A549 (cell line): ENCODE measurements around the gene TTC27. TPM values are rescaled to one million over a fixed set of nuclear protein-coding genes. Genes with fewer than 3 reads are reported as not detected.

Experiments used
- ATAC-seq, 2 experiments: fragments of 200-7000 bp in 1 of 2; fragments of >200 bp in 1 of 2; cut with Nextera tagmentation in 1 of 2; cut with Tn5 transposase in 1 of 2; 3 replicates each; pipeline versions ENCODE4 v1.8.0 to v1.9.1; 2018 to 2020; ENCODE audit warnings: mild to moderate bottlenecking in 1 of 2, moderate library complexity in 1 of 2
- CTCF ChIA-PET: fragments of 300-600 bp; sonication (Branson Sonifier 250); formaldehyde crosslinking; extraction: SDS; loops from one replicate; lab custom pipeline; 2021; ENCODE audit warnings: antibody characterized with exemption, inconsistent platforms; lab: Yijun Ruan, JAX
- POLR2A ChIA-PET: fragments of 350-600 bp; formaldehyde crosslinking; extraction: SDS; loops from one replicate; lab custom pipeline; 2021; ENCODE audit warnings: antibody characterized with exemption, inconsistent platforms; lab: Yijun Ruan, JAX
- DNase-seq, 2 experiments: peaks; one replicate each; pipeline versions ENCODE4 v3.0.0 to v3.0.0-alpha.2; 2011 to 2016; ENCODE audit warnings: low read depth in 1 of 2, low spot score in 1 of 2
- FAIRE-seq: peaks from 2 replicates; lab custom pipeline; 2011; peaks lifted over from hg19 to GRCh38; lab: Jason Lieb, UNC
- H3K27ac ChIP-seq, 2 experiments: fragments of >200 bp; sonication (Bioruptor Twin); formaldehyde crosslinking; 3 replicates each; pipeline ENCODE4 v1.5.1; 2016 to 2017
- H3K4me1 ChIP-seq: fragments of >200 bp; sonication (Bioruptor Twin); formaldehyde crosslinking; 3 replicates; pipeline ENCODE4 v1.6.1; 2016
- H3K4me2 ChIP-seq: fragments of >200 bp; sonication (Bioruptor Twin); formaldehyde crosslinking; 3 replicates; pipeline ENCODE4 v1.6.1; 2016
- H3K4me3 ChIP-seq: fragments of >200 bp; sonication (Bioruptor Twin); formaldehyde crosslinking; 3 replicates; pipeline ENCODE4 v1.5.1; 2016
- H3K9me3 ChIP-seq: fragments of >200 bp; sonication (Bioruptor Twin); formaldehyde crosslinking; 3 replicates; pipeline ENCODE4 v1.6.1; 2016
- CBX8 ChIP-seq: fragments of 200-600 bp; sonication (generic); IDR thresholded peaks from 2 replicates; pipeline ENCODE4 v1.6.1; 2016
- CEBPB ChIP-seq, 2 experiments: fragments of >200 bp in 1 of 2; sonication (Bioruptor Twin) in 1 of 2; formaldehyde crosslinking in 1 of 2; IDR thresholded peaks; 2 replicates each; pipeline ENCODE4 v1.6.1; 2012 to 2016
- CHD2 ChIP-seq: fragments of 150-350 bp; IDR thresholded peaks from 2 replicates; pipeline ENCODE4 v1.6.1; 2014; ENCODE audit warnings: low read length; ENCODE audit not compliant: partially characterized antibody
- EHF ChIP-seq: fragments of 250-450 bp; sonication (Bioruptor Pico); IDR thresholded peaks from 2 replicates; pipeline ENCODE4 v1.5.0; 2020; ENCODE audit warnings: mild to moderate bottlenecking
- EHMT2 ChIP-seq: fragments of 200-600 bp; sonication (generic); IDR thresholded peaks from 2 replicates; pipeline ENCODE4 v1.6.1; 2016; ENCODE audit warnings: antibody characterized with exemption, low read depth, mild to moderate bottlenecking, moderate library complexity
- ESRRA ChIP-seq: fragments of 150-350 bp; IDR thresholded peaks from 2 replicates; pipeline ENCODE4 v1.6.1; 2014; ENCODE audit warnings: mild to moderate bottlenecking, low read length, borderline replicate concordance
- FOSL2 ChIP-seq, 2 experiments: fragments of 450-650 bp in 1 of 2; fragments of >200 bp in 1 of 2; sonication (Bioruptor Twin) in 1 of 2; formaldehyde crosslinking; IDR thresholded peaks; 2 replicates each; pipeline versions ENCODE4 v1.5.0 to v1.6.1; 2016 to 2020; ENCODE audit warnings: mild to moderate bottlenecking in 1 of 2, moderate library complexity in 1 of 2
- HOXA7 ChIP-seq: fragments of 250-450 bp; sonication (Bioruptor Pico); IDR thresholded peaks from 2 replicates; pipeline ENCODE4 v1.5.0; 2020; ENCODE audit warnings: mild to moderate bottlenecking, moderate library complexity
- MAFK ChIP-seq: fragments of 450-650 bp; IDR thresholded peaks from 2 replicates; pipeline ENCODE4 v1.6.1; 2014; ENCODE audit not compliant: partially characterized antibody
- MAX ChIP-seq: IDR thresholded peaks from 2 replicates; pipeline ENCODE4 v1.6.1; 2012
- MAZ ChIP-seq: fragments of 150-350 bp; IDR thresholded peaks from 2 replicates; pipeline ENCODE4 v1.6.1; 2014; ENCODE audit warnings: antibody characterized with exemption, low read depth, low read length, borderline replicate concordance
- PHF8 ChIP-seq: fragments of 200-600 bp; sonication (generic); IDR thresholded peaks from 2 replicates; pipeline ENCODE4 v1.6.1; 2016; ENCODE audit warnings: low read depth, mild to moderate bottlenecking, antibody characterized with exemption, moderate library complexity, borderline replicate concordance
- RARB ChIP-seq: fragments of 250-450 bp; sonication (Bioruptor Pico); IDR thresholded peaks from 2 replicates; pipeline ENCODE4 v1.8.0; 2021; ENCODE audit warnings: mild to moderate bottlenecking, moderate library complexity
- RCOR1 ChIP-seq: fragments of 150-350 bp; IDR thresholded peaks from 2 replicates; pipeline ENCODE4 v1.6.1; 2014; ENCODE audit warnings: antibody characterized with exemption, low read length, low read depth
- TFCP2L1 ChIP-seq: fragments of 250-450 bp; sonication (Bioruptor Pico); IDR thresholded peaks from 2 replicates; pipeline ENCODE4 v1.5.0; 2021; ENCODE audit warnings: mild to moderate bottlenecking
- TP53 ChIP-seq: fragments of 250-450 bp; sonication (Bioruptor Pico); IDR thresholded peaks from 2 replicates; pipeline ENCODE4 v1.5.0; 2021; ENCODE audit warnings: mild to moderate bottlenecking, moderate library complexity
- ZFP36 ChIP-seq: fragments of 450-650 bp; IDR thresholded peaks from 2 replicates; pipeline ENCODE4 v1.6.1; 2014; ENCODE audit warnings: borderline replicate concordance; ENCODE audit not compliant: partially characterized antibody
- WGBS: methylation state at CpG from one replicate; pipeline ENCODE4 v1.1.6; 2017; ENCODE audit errors: missing lambda C conversion rate; 5-methylcytosine and 5-hydroxymethylcytosine counted together
- polyA plus RNA-seq, 4 experiments: library from polyadenylated mRNA; depleted of rRNA in 3 of 4; stranded (reverse); fragments of >200 nt; fragmentation: RNase III in 1 of 4; extraction: RNeasy Plus Mini Kit Qiagen cat#74134 plus additional on column Dnase treatment in 1 of 4; gene quantifications; 2 replicates in 3 of 4; 3 replicates in 1 of 4; pipeline ENCODE4 v1.2.3, GENCODE V29; 2011 to 2017
- TF ChIP-seq, protein P1 (sequence below): fragments of >200 bp; sonication (Bioruptor Twin); formaldehyde crosslinking; IDR thresholded peaks from 3 replicates; pipeline ENCODE4 v1.5.1; 2016
- TF ChIP-seq, protein P2 (sequence below): IDR thresholded peaks from 2 replicates; pipeline ENCODE4 v1.6.1; 2012; ENCODE audit warnings: low read depth, borderline replicate concordance

TTC27 gene
- polyA plus RNA-seq, 2 of the 4 experiments (the other 2 are of a cell fraction), result 21.7 to 56.2 TPM

- TF ChIP-seq MAFK, result no peak
- no peak for TF ChIP-seq EHF (CRISPR knock-in tag)
- TF ChIP-seq RCOR1, result no peak
- TF ChIP-seq PHF8, result peak; percentile 93; the same call in 1 of the 2 replicates
- TF ChIP-seq ZFP36, result no peak
- TF ChIP-seq MAZ, result no peak
- no peak for TF ChIP-seq EHMT2
- TF ChIP-seq MAX, result peak; percentile 98
- TF ChIP-seq CHD2, result no peak
- no peak for TF ChIP-seq RARB (CRISPR knock-in tag)
- TF ChIP-seq TFCP2L1, result no peak
- TF ChIP-seq, protein P1, sequence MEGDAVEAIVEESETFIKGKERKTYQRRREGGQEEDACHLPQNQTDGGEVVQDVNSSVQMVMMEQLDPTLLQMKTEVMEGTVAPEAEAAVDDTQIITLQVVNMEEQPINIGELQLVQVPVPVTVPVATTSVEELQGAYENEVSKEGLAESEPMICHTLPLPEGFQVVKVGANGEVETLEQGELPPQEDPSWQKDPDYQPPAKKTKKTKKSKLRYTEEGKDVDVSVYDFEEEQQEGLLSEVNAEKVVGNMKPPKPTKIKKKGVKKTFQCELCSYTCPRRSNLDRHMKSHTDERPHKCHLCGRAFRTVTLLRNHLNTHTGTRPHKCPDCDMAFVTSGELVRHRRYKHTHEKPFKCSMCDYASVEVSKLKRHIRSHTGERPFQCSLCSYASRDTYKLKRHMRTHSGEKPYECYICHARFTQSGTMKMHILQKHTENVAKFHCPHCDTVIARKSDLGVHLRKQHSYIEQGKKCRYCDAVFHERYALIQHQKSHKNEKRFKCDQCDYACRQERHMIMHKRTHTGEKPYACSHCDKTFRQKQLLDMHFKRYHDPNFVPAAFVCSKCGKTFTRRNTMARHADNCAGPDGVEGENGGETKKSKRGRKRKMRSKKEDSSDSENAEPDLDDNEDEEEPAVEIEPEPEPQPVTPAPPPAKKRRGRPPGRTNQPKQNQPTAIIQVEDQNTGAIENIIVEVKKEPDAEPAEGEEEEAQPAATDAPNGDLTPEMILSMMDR, result no peak
- TF ChIP-seq CBX8, result no peak
- no peak for TF ChIP-seq HOXA7 (CRISPR knock-in tag)
- TF ChIP-seq, protein P2, sequence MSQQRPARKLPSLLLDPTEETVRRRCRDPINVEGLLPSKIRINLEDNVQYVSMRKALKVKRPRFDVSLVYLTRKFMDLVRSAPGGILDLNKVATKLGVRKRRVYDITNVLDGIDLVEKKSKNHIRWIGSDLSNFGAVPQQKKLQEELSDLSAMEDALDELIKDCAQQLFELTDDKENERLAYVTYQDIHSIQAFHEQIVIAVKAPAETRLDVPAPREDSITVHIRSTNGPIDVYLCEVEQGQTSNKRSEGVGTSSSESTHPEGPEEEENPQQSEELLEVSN, result peak; percentile 19; the same call in 1 of the 2 replicates
- TF ChIP-seq FOSL2 (IDR thresholded peaks at IDR 0.05), result no peak
- TF ChIP-seq FOSL2 (CRISPR knock-in tag; IDR thresholded peaks at IDR 0.05), result no peak
- no peak; a peak in 1 of 4 replicates for TF ChIP-seq CEBPB (IDR thresholded peaks at IDR 0.05)
- no peak for TF ChIP-seq TP53
Measured at GRCh38 chr2:32627814-32628579, at the start of gene TTC27 (continued).

DNA sequence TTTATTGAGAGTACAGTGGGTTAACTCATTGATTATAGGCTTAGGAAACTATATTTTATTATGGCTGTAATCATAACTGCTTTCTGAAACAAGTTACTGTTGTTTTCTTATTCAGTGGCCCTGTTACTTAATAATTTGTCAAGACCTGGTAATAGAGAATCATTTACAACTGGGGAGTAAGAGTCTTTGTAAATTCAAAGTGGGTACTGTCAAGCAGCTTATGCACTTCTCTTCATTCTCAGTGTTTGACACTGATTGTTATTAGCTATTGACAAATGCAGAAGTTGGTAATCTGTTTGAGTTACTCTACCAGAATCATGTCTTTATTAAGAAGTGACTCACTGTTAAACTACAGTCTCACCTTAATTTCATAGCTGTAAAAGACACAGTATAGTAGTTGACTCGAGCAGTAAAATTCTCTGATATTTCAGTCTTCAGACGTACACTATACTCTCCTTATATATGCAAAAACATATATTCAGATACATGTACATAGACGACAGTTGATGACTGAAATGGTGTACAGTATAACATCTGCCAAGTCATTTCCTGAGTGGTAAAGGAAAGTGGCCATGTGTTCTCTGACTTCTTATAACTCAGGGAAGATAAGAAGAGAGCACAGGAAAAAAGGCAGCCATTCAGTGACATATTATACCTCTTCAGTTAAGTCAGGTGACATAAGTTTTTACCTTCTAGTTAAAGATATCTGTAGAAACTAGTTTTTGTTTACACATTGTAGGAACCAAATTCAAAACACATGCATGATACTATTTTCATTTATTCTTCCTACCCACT lies 36.0 kb upstream of the TTC27 start:
- H3K4me2 ChIP-seq, result no peak overlapping the region
- H3K27ac ChIP-seq, result no peak overlapping the region
- no peak for DNase-seq
- TF ChIP-seq ESRRA, result no peak
- no peak for TF ChIP-seq EHF (CRISPR knock-in tag)
- ChIA-PET CTCF (no interaction called here), POLR2A (no interaction called here)
- H3K9me3 ChIP-seq, result no peaks in the 10 kb centered on the region
- peak in 1 of 2 experiments; percentile 36; a peak in 2 of 6 replicates for ATAC-seq
- no peak overlapping the region for H3K4me3 ChIP-seq
- no peak for FAIRE-seq
- 81% methylated on average over 3 of the region's 3 CpGs for WGBS
- no peaks in the 10 kb centered on the region for H3K4me1 ChIP-seq

- CTCF ChIA-PET, result no interaction called here
- no peaks in the 10 kb centered on the region for H3K9me3 ChIP-seq
- no peak for FAIRE-seq
- WGBS, result 93% methylated on average over 3 of the region's 3 CpGs
- no peak overlapping the region for H3K27ac ChIP-seq
- no peak overlapping the region for H3K4me2 ChIP-seq
- H3K4me3 ChIP-seq, result no peak overlapping the region
- no peaks in the 10 kb centered on the region for H3K4me1 ChIP-seq
- no peak for TF ChIP-seq CEBPB (IDR thresholded peaks at IDR 0.05)
- TF ChIP-seq FOSL2 (IDR thresholded peaks at IDR 0.05), result no peak
- TF ChIP-seq FOSL2 (CRISPR knock-in tag; IDR thresholded peaks at IDR 0.05), result no peak
- POLR2A ChIA-PET, result no interaction called here
- ATAC-seq, result no peak
- no peak for DNase-seq
Measured at GRCh38 chr2:32594573-32594972, 33.3 kb upstream of the TTC27 start.
